Activated naive CD8-positive, alpha-beta T cell treated with anti-CD3 and anti-CD28 coated beads, Interleukin-2, amount 10 ng/mL, durations not matched to agents 7 days and 5 days (primary cell): ENCODE data around the gene TTC23. TPM values are rescaled to one million over a fixed set of nuclear protein-coding genes. Genes with fewer than 3 reads are reported as not detected.

Experiments
- ATAC-seq: fragments of 150-1000 bp; cut with Tn5 transposase; one replicate; pipeline ENCODE4 v1.10.0; 2021; ENCODE audit warnings: low read depth, moderate library complexity
- POLR2A ChIA-PET: fragments of 350-600 bp; sonication (Branson Sonifier 250); formaldehyde crosslinking; loops from one replicate; lab custom pipeline; 2021; ENCODE audit warnings: antibody characterized with exemption; lab: Charles Lee
- DNase-seq: peaks from one replicate; pipeline ENCODE4 v3.0.0; 2021
- H3K27ac Mint-ChIP-seq: one replicate; pipeline ENCODE4 v1.8.0; 2022; ENCODE audit warnings: mild to moderate bottlenecking, mixed read lengths
- H3K27me3 Mint-ChIP-seq: one replicate; pipeline ENCODE4 v1.8.0; 2022; ENCODE audit warnings: mild to moderate bottlenecking, moderate library complexity, mixed read lengths
- H3K36me3 Mint-ChIP-seq: one replicate; pipeline ENCODE4 v1.8.0; 2021; ENCODE audit warnings: mild to moderate bottlenecking, mixed read lengths
- H3K4me1 Mint-ChIP-seq: one replicate; pipeline ENCODE4 v1.8.0; 2021; ENCODE audit warnings: mixed read lengths
- H3K4me3 Mint-ChIP-seq: one replicate; pipeline ENCODE4 v1.8.0; 2022; ENCODE audit warnings: mild to moderate bottlenecking, moderate library complexity, mixed read lengths
- H3K9me3 Mint-ChIP-seq: one replicate; pipeline ENCODE4 v1.8.0; 2021; ENCODE audit warnings: mixed read lengths
- total RNA-seq, 2 experiments: library from RNA; stranded (reverse); gene quantifications; one replicate each; pipeline ENCODE4 v1.2.3, GENCODE V29; 2021

The TTC23 gene
- total RNA-seq, 2 experiments from 2014 or later = 0.61 to 0.82 TPM

DNA sequence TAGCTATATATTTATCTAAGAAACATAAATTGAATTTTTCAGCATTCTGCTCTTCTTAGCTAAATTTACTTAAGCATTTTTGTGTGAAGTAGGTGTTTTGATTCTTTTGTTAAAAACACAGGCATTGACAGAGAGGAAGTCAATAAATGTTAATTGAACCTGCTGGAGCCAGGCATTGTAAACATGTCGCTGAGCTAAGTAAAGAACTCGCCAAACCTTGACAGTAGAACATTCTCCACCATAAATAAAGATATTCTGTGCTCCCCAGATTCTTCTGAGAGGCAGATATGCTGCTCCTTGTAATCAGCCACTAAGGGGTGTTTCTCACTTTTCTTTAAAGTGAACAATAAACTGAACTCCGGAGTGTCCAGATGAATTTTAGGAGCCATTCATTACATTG, 106.1 kb downstream of the TTC23 start:
- no peaks in the 10 kb centered on the region for H3K9me3 Mint-ChIP-seq
- POLR2A ChIA-PET = no interaction called here
- peaks cover 3% of the 10 kb centered on the region for H3K27me3 Mint-ChIP-seq
- no peak overlapping the region for H3K4me3 Mint-ChIP-seq
- H3K36me3 Mint-ChIP-seq = no peaks in the 10 kb centered on the region
- no peaks in the 10 kb centered on the region for H3K4me1 Mint-ChIP-seq
- ATAC-seq (no peak), DNase-seq (no peak)
- no peak overlapping the region for H3K27ac Mint-ChIP-seq

DNA sequence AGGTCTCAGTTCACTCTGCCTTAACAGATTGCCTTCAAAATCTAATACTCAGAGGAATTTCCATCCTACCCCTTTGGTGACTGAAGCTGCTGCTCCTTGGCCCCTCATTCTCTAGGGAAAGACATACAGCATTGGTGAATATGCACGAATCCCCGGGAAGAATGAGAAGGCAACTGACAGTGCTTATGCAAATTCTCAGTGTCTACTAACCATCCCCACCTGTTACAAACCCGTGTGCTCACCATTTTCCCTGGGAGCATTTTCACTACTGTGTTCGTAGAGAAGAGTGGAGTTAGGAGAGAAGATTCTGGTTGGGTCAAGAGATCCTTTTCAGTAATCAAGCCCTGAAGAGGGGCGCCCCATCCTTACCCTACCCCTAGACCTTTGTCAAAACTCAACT, 106.8 kb downstream of the TTC23 start:
- POLR2A ChIA-PET = no interaction called here
- H3K4me3 Mint-ChIP-seq = no peak overlapping the region
- H3K27me3 Mint-ChIP-seq = peaks cover 3% of the 10 kb centered on the region
- ATAC-seq = no peak
- H3K27ac Mint-ChIP-seq = no peak overlapping the region
- no peak for DNase-seq
- no peaks in the 10 kb centered on the region for H3K36me3 Mint-ChIP-seq
- H3K9me3 Mint-ChIP-seq = no peaks in the 10 kb centered on the region
- no peaks in the 10 kb centered on the region for H3K4me1 Mint-ChIP-seq

DNA sequence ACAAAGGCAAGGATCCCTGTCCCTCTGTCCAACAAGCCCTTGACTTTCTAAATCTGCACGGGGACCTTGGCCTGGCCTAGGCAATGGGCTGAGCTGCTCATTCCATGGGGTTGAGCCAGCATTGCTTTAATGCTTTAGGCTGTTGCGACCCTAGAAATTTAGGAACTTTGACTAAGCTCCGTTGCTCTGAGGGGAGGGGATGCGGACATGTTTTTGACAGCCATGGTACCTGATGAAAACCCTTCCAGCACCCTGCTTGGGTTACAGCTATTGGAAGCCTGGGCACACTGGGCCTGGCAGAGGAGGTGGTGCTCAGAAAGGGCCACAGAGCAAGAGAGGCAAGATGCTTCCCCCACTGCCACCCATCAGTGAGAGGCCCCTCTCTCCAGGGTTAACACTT, 107.4 kb downstream of the TTC23 start:
- H3K9me3 Mint-ChIP-seq = no peaks in the 10 kb centered on the region
- H3K4me1 Mint-ChIP-seq = no peaks in the 10 kb centered on the region
- ATAC-seq (no peak), DNase-seq (no peak)
- H3K27me3 Mint-ChIP-seq = peaks cover 3% of the 10 kb centered on the region
- POLR2A ChIA-PET = no interaction called here
- H3K27ac Mint-ChIP-seq = no peak overlapping the region
- H3K36me3 Mint-ChIP-seq = no peaks in the 10 kb centered on the region
- H3K4me3 Mint-ChIP-seq = no peak overlapping the region

DNA sequence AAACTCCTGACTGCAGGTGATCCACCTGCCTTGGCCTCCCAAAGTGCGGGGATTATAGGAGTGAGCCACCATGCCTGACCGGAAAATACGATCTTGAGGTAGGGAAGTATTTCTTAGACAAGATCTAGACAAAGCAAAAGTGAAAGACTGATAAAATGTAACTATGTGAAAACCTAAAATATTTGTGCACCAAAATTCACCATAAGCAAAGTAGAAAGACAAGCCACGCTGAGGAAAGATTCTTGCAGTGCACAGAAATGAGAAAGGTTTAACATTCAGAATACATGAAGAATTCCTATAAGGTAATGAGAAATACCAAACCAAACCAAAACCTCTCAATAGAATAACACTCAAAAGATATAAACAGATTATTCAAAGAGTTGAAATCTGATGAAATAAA, 108.8 kb downstream of the TTC23 start:
- H3K27me3 Mint-ChIP-seq = peaks cover 3% of the 10 kb centered on the region
- POLR2A ChIA-PET = no interaction called here
- no peak for DNase-seq
- no peaks in the 10 kb centered on the region for H3K36me3 Mint-ChIP-seq
- H3K9me3 Mint-ChIP-seq = no peaks in the 10 kb centered on the region
- no peak for ATAC-seq
- no peak overlapping the region for H3K4me3 Mint-ChIP-seq
- H3K4me1 Mint-ChIP-seq = no peaks in the 10 kb centered on the region
- no peak overlapping the region for H3K27ac Mint-ChIP-seq

DNA sequence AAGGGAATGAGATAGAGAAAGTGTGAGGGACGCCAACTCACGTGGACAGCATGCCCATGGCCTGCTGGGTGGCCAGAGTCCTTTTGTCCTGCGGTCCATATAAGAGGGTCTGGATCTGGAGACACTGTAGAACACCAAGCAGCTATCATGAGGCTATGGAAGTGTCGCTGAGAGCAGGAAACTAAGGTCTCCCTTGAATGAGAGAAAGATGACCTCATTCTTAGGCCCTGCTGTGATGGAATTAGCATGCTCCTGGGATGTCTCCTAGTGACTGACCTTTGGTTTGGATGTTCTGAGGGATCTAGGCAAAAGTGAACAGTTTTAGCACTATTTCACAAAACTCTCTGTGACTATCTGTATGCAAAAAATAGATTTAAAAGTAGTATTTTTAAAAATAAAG, 110.1 kb downstream of the TTC23 start:
- DNase-seq (no peak), ATAC-seq (no peak)
- no peaks in the 10 kb centered on the region for H3K4me1 Mint-ChIP-seq
- POLR2A ChIA-PET = no interaction called here
- H3K27me3 Mint-ChIP-seq = peaks cover 5% of the 10 kb centered on the region
- H3K27ac Mint-ChIP-seq = no peak overlapping the region
- H3K4me3 Mint-ChIP-seq = no peak overlapping the region
- no peaks in the 10 kb centered on the region for H3K36me3 Mint-ChIP-seq
- H3K9me3 Mint-ChIP-seq = no peaks in the 10 kb centered on the region

DNA sequence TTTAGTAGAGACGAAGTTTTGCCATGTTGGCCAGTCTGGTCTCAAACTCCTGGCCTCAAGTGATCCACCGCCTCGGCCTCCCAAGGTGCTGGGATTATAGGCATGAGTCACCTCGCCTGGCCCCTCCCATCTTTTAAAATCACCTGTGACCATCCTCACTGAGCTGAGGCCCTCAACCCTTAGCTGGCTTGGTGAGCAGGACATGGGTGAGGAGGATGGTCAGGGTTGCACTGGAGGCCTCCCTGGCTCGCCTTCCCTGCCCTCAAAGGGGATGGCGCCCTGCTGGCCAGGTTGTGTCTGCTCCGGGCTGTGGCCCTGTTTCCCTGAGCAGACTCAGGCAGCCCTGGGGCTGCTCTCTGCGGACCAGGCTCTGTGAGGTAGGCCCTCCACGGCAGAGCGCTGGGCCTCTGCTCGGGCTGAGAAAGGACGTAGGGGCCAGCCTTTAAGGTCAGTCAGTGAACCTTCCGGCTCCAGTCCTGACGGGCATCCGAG, 110.8 kb downstream of the TTC23 start:
- no peak for ATAC-seq
- H3K36me3 Mint-ChIP-seq = no peaks in the 10 kb centered on the region
- POLR2A ChIA-PET = no interaction called here
- H3K4me1 Mint-ChIP-seq = no peaks in the 10 kb centered on the region
- peaks cover 5% of the 10 kb centered on the region for H3K27me3 Mint-ChIP-seq
- no peak for DNase-seq
- no peak overlapping the region for H3K27ac Mint-ChIP-seq
- no peak overlapping the region for H3K4me3 Mint-ChIP-seq
- H3K9me3 Mint-ChIP-seq = no peaks in the 10 kb centered on the region

DNA sequence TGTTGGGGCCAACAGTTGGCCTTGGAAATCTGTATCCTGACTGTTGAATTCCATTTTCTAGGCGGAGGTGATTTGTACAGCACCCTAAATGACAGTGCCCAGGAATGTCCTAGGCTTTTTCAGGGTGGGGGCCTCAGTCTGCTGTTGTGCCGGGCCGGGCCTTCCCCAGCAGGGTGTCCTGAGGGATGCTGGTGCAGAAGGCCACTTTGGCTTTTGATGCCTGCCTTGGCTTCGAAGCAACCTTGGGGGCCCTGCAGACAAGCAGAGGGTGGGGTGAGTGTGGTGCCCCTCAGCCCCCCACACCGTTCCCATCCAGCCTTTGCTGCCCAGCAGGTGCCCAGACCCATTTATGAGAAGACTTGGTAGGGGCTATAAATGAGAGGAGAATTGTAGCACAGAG, 111.5 kb downstream of the TTC23 start:
- POLR2A ChIA-PET = no interaction called here

DNA sequence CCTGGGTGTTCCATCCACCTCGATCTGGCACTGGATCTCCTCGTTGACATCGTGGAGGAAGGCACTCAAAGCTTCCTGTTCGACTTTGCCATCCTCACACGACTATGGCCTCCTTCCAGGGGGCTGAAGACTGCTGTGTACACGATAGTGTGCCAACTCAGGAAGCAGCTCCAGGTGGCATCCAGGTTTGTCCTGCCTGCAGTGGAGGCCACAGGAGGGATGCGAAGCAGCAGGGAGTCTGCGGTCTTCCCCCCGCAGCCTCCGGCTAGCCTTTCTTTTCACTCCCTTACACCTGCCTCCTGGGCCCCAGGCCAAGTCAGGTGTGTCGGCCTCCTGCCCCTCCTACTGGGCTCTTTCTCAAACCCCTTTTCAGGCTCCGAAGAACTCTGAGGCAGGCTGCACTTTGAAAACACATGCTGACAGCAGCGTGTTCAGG, 112.3 kb downstream of the TTC23 start:
- H3K27ac Mint-ChIP-seq = no peak overlapping the region
- no peak overlapping the region for H3K4me3 Mint-ChIP-seq
- peaks cover 5% of the 10 kb centered on the region for H3K27me3 Mint-ChIP-seq
- ATAC-seq (no peak), DNase-seq (no peak)
- no peaks in the 10 kb centered on the region for H3K36me3 Mint-ChIP-seq
- no peaks in the 10 kb centered on the region for H3K9me3 Mint-ChIP-seq
- POLR2A ChIA-PET = no interaction called here
- H3K4me1 Mint-ChIP-seq = no peaks in the 10 kb centered on the region

More for the DNA sequence above, 111.5 kb downstream of the TTC23 start:
- Mint-ChIP-seq H3K27ac (no peak overlapping the region), H3K27me3 (peaks cover 5% of the 10 kb centered on the region), H3K4me1 (no peaks in the 10 kb centered on the region), H3K4me3 (no peak overlapping the region), H3K9me3 (no peaks in the 10 kb centered on the region), H3K36me3 (no peaks in the 10 kb centered on the region)
- ATAC-seq (no peak), DNase-seq (no peak)

DNA sequence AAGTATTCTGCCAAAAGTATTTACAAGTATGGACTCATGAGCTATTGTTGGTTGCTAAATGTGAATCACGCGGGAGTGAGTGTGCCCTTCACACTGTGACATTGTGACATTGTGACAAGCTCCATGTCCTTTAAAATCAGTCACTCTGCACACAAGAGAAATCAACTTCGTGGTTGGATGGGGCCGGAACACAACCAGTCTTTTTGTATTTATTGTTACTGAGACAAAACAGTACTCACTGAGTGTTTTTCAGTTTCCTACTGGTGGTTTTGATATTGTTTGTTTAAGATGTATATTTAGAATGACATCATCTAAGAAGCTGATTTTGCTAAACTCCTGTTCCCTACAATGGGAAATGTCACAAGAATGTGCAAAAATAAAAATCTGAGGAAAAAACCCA, 114.2 kb downstream of the TTC23 start:
- DNase-seq = no peak
- Mint-ChIP-seq H3K9me3 (no peaks in the 10 kb centered on the region), H3K4me3 (no peak overlapping the region), H3K27ac (no peak overlapping the region), H3K36me3 (no peaks in the 10 kb centered on the region), H3K4me1 (no peaks in the 10 kb centered on the region), H3K27me3 (peaks cover 3% of the 10 kb centered on the region)
- POLR2A ChIA-PET = no interaction called here
- no peak for ATAC-seq

DNA sequence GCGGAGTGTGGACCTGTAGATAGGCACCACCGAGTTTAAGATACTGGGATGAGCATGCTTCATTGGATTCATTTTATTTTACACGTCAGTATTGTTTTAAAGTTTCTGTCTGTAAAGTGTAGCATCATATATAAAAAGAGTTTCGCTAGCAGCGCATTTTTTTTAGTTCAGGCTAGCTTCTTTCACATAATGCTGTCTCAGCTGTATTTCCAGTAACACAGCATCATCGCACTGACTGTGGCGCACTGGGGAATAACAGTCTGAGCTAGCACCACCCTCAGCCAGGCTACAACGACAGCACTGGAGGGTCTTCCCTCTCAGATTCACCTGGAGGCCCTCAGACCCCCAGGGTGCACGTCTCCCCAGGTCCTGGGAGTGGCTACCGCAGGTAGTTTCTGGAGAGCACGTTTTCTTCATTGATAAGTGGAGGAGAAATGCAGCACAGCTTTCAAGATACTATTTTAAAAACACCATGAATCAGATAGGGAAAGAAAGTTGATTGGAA, 115.0 kb downstream of the TTC23 start:
- H3K9me3 Mint-ChIP-seq = no peaks in the 10 kb centered on the region
- POLR2A ChIA-PET = no interaction called here
- H3K4me1 Mint-ChIP-seq = no peaks in the 10 kb centered on the region
- no peak overlapping the region for H3K4me3 Mint-ChIP-seq
- no peaks in the 10 kb centered on the region for H3K36me3 Mint-ChIP-seq
- H3K27me3 Mint-ChIP-seq = peaks cover 3% of the 10 kb centered on the region
- ATAC-seq (no peak), DNase-seq (no peak)
- no peak overlapping the region for H3K27ac Mint-ChIP-seq

DNA sequence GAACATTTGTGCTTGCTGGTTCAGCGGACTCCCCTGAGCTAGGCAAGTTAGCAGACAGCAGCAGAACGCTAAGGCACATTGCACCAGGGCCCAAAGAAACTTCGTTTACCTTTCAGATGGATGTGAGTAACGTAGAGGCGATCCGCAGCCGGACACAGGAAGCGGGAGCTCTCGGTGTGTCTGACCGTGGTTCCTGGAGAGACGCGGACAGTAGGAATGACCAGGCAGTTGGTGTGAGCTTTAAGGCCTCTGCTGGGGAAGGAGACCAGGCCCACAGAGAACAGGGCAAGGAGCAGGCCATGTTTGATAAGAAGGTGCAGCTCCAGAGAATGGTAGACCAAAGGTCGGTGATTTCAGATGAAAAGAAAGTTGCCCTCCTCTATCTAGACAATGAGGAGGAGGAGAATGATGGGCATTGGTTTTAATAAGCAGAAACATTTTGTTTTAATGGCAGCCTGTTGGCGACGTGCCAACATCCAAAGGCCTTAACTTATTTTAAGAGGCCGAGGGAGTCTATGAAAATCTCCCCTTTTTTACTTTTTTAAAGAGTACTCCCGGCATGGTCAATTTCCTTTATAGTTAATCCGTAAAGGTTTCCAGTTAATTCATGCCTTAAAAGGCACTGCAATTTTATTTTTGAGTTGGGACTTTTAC, 116.6 kb downstream of the TTC23 start:
- H3K4me1 Mint-ChIP-seq = no peaks in the 10 kb centered on the region
- no peaks in the 10 kb centered on the region for H3K36me3 Mint-ChIP-seq
- H3K27ac Mint-ChIP-seq = no peak overlapping the region
- no peaks in the 10 kb centered on the region for H3K9me3 Mint-ChIP-seq
- ATAC-seq (no peak), DNase-seq (no peak)
- peaks cover 3% of the 10 kb centered on the region for H3K27me3 Mint-ChIP-seq
- POLR2A ChIA-PET = no interaction called here
- H3K4me3 Mint-ChIP-seq = no peak overlapping the region

DNA sequence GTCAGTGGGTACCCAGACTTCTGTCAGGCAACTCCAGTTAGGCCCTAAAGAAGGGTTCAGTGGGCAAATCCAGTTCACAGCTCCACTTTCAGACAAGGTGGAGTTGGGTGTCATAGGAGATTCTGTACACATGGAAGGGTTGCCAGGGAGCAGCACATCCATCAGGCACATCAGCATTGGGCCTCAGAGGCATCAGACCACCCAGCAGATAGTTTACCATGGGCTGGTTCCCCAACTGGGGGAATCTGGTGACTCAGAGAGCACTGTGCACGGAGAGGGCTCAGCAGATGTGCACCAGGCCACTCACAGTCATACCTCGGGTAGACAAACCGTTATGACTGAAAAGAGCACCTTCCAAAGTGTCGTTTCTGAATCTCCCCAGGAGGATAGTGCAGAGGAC, 117.3 kb downstream of the TTC23 start:
- Mint-ChIP-seq H3K4me3 (no peak overlapping the region), H3K27ac (no peak overlapping the region), H3K27me3 (peaks cover 5% of the 10 kb centered on the region), H3K36me3 (no peaks in the 10 kb centered on the region), H3K4me1 (no peaks in the 10 kb centered on the region), H3K9me3 (no peaks in the 10 kb centered on the region)
- no peak for ATAC-seq
- no peak for DNase-seq
- POLR2A ChIA-PET = no interaction called here

DNA sequence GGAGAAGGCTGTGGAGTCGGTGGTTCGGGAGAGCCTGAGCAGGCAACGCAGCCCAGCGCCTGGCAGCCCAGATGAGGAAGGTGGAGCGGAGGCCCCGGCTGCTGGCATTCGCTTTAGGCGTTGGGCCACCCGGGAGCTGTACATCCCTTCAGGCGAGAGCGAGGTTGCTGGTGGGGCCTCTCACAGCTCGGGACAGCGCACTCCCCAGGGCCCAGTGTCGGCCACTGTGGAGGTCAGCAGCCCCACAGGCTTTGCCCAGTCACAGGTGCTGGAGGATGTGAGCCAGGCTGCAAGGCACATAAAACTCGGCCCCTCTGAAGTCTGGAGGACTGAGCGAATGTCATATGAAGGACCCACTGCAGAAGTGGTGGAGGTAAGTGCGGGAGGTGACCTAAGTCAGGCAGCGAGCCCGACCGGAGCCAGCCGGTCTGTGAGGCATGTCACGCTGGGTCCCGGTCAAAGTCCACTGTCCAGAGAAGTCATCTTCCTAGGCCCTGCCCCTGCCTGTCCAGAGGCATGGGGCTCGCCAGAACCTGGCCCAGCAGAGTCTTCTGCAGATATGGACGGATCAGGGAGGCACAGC, 117.8 kb downstream of the TTC23 start:
- no peak overlapping the region for H3K4me3 Mint-ChIP-seq
- H3K27me3 Mint-ChIP-seq = peaks cover 5% of the 10 kb centered on the region
- no peaks in the 10 kb centered on the region for H3K4me1 Mint-ChIP-seq
- DNase-seq (no peak), ATAC-seq (no peak)
- no peak overlapping the region for H3K27ac Mint-ChIP-seq
- no peaks in the 10 kb centered on the region for H3K36me3 Mint-ChIP-seq
- no peaks in the 10 kb centered on the region for H3K9me3 Mint-ChIP-seq
- POLR2A ChIA-PET = no interaction called here

DNA sequence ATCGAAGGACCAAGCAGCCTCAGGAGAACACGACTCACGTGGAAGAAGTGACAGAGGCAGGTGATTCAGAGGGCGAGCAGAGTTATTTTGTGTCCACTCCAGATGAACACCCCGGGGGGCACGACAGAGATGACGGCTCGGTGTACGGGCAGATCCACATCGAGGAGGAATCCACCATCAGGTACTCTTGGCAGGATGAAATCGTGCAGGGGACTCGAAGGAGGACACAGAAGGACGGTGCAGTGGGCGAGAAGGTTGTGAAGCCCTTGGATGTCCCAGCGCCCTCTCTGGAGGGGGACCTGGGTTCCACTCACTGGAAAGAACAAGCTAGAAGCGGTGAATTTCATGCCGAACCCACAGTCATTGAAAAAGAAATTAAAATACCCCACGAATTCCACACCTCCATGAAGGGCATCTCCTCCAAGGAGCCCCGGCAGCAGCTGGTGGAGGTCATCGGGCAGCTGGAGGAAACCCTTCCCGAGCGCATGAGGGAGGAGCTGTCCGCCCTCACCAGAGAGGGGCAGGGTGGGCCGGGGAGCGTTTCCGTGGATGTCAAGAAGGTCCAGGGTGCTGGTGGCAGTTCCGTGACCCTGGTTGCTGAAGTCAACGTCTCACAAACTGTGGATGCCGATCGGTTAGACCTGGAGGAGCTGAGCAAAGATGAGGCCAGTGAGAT, 118.5 kb downstream of the TTC23 start:
- H3K9me3 Mint-ChIP-seq = no peaks in the 10 kb centered on the region
- ATAC-seq (no peak), DNase-seq (no peak)
- H3K36me3 Mint-ChIP-seq = no peaks in the 10 kb centered on the region
- POLR2A ChIA-PET = no interaction called here
- H3K27ac Mint-ChIP-seq = no peak overlapping the region
- H3K27me3 Mint-ChIP-seq = peaks cover 5% of the 10 kb centered on the region
- no peaks in the 10 kb centered on the region for H3K4me1 Mint-ChIP-seq
- H3K4me3 Mint-ChIP-seq = no peak overlapping the region
